HG03095 (cell line): ENCODE data around the gene APPL2.
"Not testable (repeated sequence)": the region's sequence is repeated elsewhere in the genome, so short reads cannot be mapped to it uniquely, and the experiment has no call there.

Experiments used
- ATAC-seq: cut with Tn5 transposase; IDR thresholded peaks from one replicate; pipeline ENCODE4 v1.9.1; 2021; ENCODE audit warnings: moderate library complexity; ENCODE audit not compliant: unreplicated experiment

Gene APPL2

GRCh38 chr12:105256921-105257320 is 20.9 kb upstream of the APPL2 start:
- ATAC-seq: no peak

GRCh38 chr12:105256431-105256830 is 20.5 kb upstream of the APPL2 start:
- not testable (repeated sequence) for ATAC-seq

GRCh38 chr12:105256011-105256410 is 20.0 kb upstream of the APPL2 start:
- ATAC-seq: no peak

- ATAC-seq: no peak
Measured at GRCh38 chr12:105253866-105254513, 18.0 kb upstream of the APPL2 start.

- no peak for ATAC-seq
Measured at GRCh38 chr12:105252901-105253300, 16.9 kb upstream of the APPL2 start.

GRCh38 chr12:105245776-105246427 is 9.9 kb upstream of the APPL2 start:
- ATAC-seq: not testable (repeated sequence)

- no peak for ATAC-seq
Measured at GRCh38 chr12:105245291-105245690, 9.3 kb upstream of the APPL2 start.

- no peak for ATAC-seq
Measured at GRCh38 chr12:105240228-105240627, 4.3 kb upstream of the APPL2 start.

- ATAC-seq: no peak
Measured at GRCh38 chr12:105239304-105239703, 3.3 kb upstream of the APPL2 start.

- no peak for ATAC-seq
Measured at GRCh38 chr12:105237666-105238065, 1.7 kb upstream of the APPL2 start.

- no peak for ATAC-seq
Measured at GRCh38 chr12:105235281-105235731, 668 bp downstream of the APPL2 start.

- no peak for ATAC-seq
Measured at GRCh38 chr12:105234197-105234596, 1.8 kb downstream of the APPL2 start.

GRCh38 chr12:105233041-105233905 is 2.7 kb downstream of the APPL2 start:
- no peak for ATAC-seq

GRCh38 chr12:105231396-105231795 is 4.6 kb downstream of the APPL2 start:
- no peak for ATAC-seq

GRCh38 chr12:105229371-105229770 is 6.6 kb downstream of the APPL2 start:
- no peak for ATAC-seq

- ATAC-seq: no peak
Measured at GRCh38 chr12:105228966-105229365, 7.0 kb downstream of the APPL2 start.

- no peak for ATAC-seq
Measured at GRCh38 chr12:105228494-105228893, 7.5 kb downstream of the APPL2 start.

GRCh38 chr12:105227879-105228278 is 8.1 kb downstream of the APPL2 start:
- no peak for ATAC-seq

- peak; percentile 58 for ATAC-seq
Measured at GRCh38 chr12:105226219-105226618, 9.8 kb downstream of the APPL2 start.

GRCh38 chr12:105225505-105226015 is 10.4 kb downstream of the APPL2 start:
- no peak for ATAC-seq

GRCh38 chr12:105224399-105224798 is 11.6 kb downstream of the APPL2 start:
- ATAC-seq: no peak
